Small intestine (tissue), 7 donors: Measurements from ENCODE around the gene FNDC3A. TPM values are rescaled to one million over a fixed set of nuclear protein-coding genes. Genes with fewer than 3 reads are reported as not detected.

Experiments
- DNase-seq, 2 donors: peaks; one replicate each; pipeline versions ENCODE4 v3.0.0 to v3.0.0-alpha.2; 2013
- FAIRE-seq: peaks from 2 replicates; lab custom pipeline; 2012; peaks lifted over from hg19 to GRCh38; lab: Jason Lieb, UNC
- H3K27ac ChIP-seq, 3 donors: one replicate each; pipeline ENCODE4 v1.5.1; 2013; ENCODE audit warnings: low read length in 2 of 3, mild to moderate bottlenecking in 2 of 3, control low read depth in 1 of 3, inconsistent platforms in 1 of 3, low read depth in 1 of 3, moderate library complexity in 1 of 3
- H3K27me3 ChIP-seq, 3 donors: one replicate each; pipeline ENCODE4 v1.6.1; 2013; ENCODE audit warnings: low read length in 3 of 3, inconsistent platforms in 1 of 3; ENCODE audit not compliant: control insufficient read depth in 3 of 3, insufficient read depth in 3 of 3
- H3K36me3 ChIP-seq, 3 donors: one replicate each; pipeline ENCODE4 v1.6.1; 2013; ENCODE audit warnings: low read length in 3 of 3, inconsistent platforms in 1 of 3, low read depth in 1 of 3, mild to moderate bottlenecking in 1 of 3, moderate library complexity in 1 of 3; ENCODE audit not compliant: control insufficient read depth in 3 of 3, insufficient read depth in 2 of 3
- H3K4me1 ChIP-seq, 3 donors: one replicate each; pipeline ENCODE4 v1.6.1; 2013; ENCODE audit warnings: low read length in 2 of 3, inconsistent platforms in 1 of 3, low read depth in 1 of 3, mild to moderate bottlenecking in 1 of 3, moderate library complexity in 1 of 3; ENCODE audit not compliant: control insufficient read depth in 3 of 3, insufficient read depth in 2 of 3
- H3K4me3 ChIP-seq, 3 donors: one replicate each; pipeline ENCODE4 v1.5.1; 2013; ENCODE audit warnings: low read length in 3 of 3, control low read depth in 1 of 3, inconsistent platforms in 1 of 3, low read depth in 1 of 3, mild to moderate bottlenecking in 1 of 3, moderate library complexity in 1 of 3
- H3K9me3 ChIP-seq, 2 donors: one replicate each; pipeline ENCODE4 v1.6.1; 2013; ENCODE audit warnings: low read depth in 1 of 2, low read length in 1 of 2; ENCODE audit not compliant: control insufficient read depth in 2 of 2, insufficient read depth in 1 of 2
- WGBS, 3 donors: extraction: QIAGEN DNeasy Blood & Tissue Kit; methylation state at CpG; one replicate each; pipeline ENCODE4 v1.1.7; 2013; 5-methylcytosine and 5-hydroxymethylcytosine counted together
- polyA plus RNA-seq, 4 donors: library from polyadenylated mRNA; stranded (reverse) in 3 of 4; unstranded in 1 of 4; fragments of 200-250 nt in 3 of 4; fragments of 120-200 nt in 1 of 4; gene quantifications; one replicate each; pipeline versions ENCODE4 v1.2.1 to v1.2.3, GENCODE V29; 2013
- donor health status: healthy with polysubstance abuse.
- donor health status: control.
- donor health status: control.
- donor health status: Bipolar disorder and iron deficiency.
- donor health status: healthy.

FNDC3A gene
- polyA plus RNA-seq, 4 donors = 18.4 to 60.1 (median 24.7) TPM

- H3K4me3 ChIP-seq = no peak overlapping the region
- FAIRE-seq (no peak), DNase-seq (no peak)
- no peaks in the 10 kb centered on the region for H3K27me3 ChIP-seq
- peaks cover 0 to 5% (median 0%) of the 10 kb centered on the region in 3 donors for H3K36me3 ChIP-seq
- no peaks in the 10 kb centered on the region for H3K9me3 ChIP-seq
- no peaks in the 10 kb centered on the region for H3K4me1 ChIP-seq
- no peak overlapping the region for H3K27ac ChIP-seq
- 81 to 94% (median 89%) methylated on average over 2 of the region's 2 CpGs for whole genome bisulfite sequencing, 3 donors
These were observed 54.5 kb downstream of the FNDC3A start for GRCh38 chr13:49030213-49030612.

- no peak overlapping the region for H3K4me3 ChIP-seq
- no peak for DNase-seq
- H3K27ac ChIP-seq = no peak overlapping the region
- H3K9me3 ChIP-seq = no peaks in the 10 kb centered on the region
- no peaks in the 10 kb centered on the region for H3K4me1 ChIP-seq
- 98% methylated on average over 3 of the region's 3 CpGs for WGBS, 3 donors
- no peak for FAIRE-seq
- peaks cover 0 to 11% (median 0%) of the 10 kb centered on the region in 3 donors for H3K36me3 ChIP-seq
- H3K27me3 ChIP-seq = no peaks in the 10 kb centered on the region
These were observed 65.2 kb downstream of the FNDC3A start for GRCh38 chr13:49040872-49041271.

- Histone ChIP-seq H3K27ac (no peak overlapping the region), H3K36me3 (peaks cover 0 to 11% (median 0%) of the 10 kb centered on the region in 3 donors), H3K4me3 (no peak overlapping the region), H3K4me1 (no peaks in the 10 kb centered on the region), H3K9me3 (no peaks in the 10 kb centered on the region), H3K27me3 (no peaks in the 10 kb centered on the region)
- FAIRE-seq (no peak), DNase-seq (no peak)
- 94 to 97% (median 95%) methylated on average over 2 of the region's 2 CpGs for whole genome bisulfite sequencing, 3 donors
These were observed 66.8 kb downstream of the FNDC3A start for GRCh38 chr13:49042476-49042875.

- Histone ChIP-seq H3K9me3 (no peaks in the 10 kb centered on the region), H3K4me3 (no peak overlapping the region), H3K27me3 (no peaks in the 10 kb centered on the region), H3K4me1 (no peaks in the 10 kb centered on the region), H3K27ac (no peak overlapping the region), H3K36me3 (peaks cover 0 to 9% (median 0%) of the 10 kb centered on the region in 3 donors)
- WGBS, 3 donors = 66 to 74% (median 67%) methylated on average over 3 of the region's 3 CpGs
- FAIRE-seq (no peak), DNase-seq (no peak)
These were observed 68.3 kb downstream of the FNDC3A start for GRCh38 chr13:49044008-49044407.

- Histone ChIP-seq H3K27ac (no peak overlapping the region), H3K27me3 (no peaks in the 10 kb centered on the region), H3K4me1 (no peaks in the 10 kb centered on the region), H3K4me3 (no peak overlapping the region), H3K36me3 (peaks cover 0 to 6% (median 0%) of the 10 kb centered on the region in 3 donors), H3K9me3 (peaks cover 0 to 3% of the 10 kb centered on the region in 2 donors)
- DNase-seq = no peak
- FAIRE-seq = no peak
- WGBS, 3 donors = 94 to 98% (median 98%) methylated on average over 2 of the region's 2 CpGs
These were observed 69.1 kb downstream of the FNDC3A start for GRCh38 chr13:49044836-49045235.

- Histone ChIP-seq H3K4me1 (no peaks in the 10 kb centered on the region), H3K4me3 (no peak overlapping the region), H3K27me3 (no peaks in the 10 kb centered on the region), H3K9me3 (peaks cover 0 to 4% of the 10 kb centered on the region in 2 donors), H3K27ac (no peak overlapping the region), H3K36me3 (peaks cover 0 to 6% (median 0%) of the 10 kb centered on the region in 3 donors)
- 72 to 90% (median 88%) methylated on average over 2 of the region's 2 CpGs for WGBS, 3 donors
- DNase-seq (no peak), FAIRE-seq (no peak)
These were observed 70.3 kb downstream of the FNDC3A start for GRCh38 chr13:49046002-49046401.

- no peak overlapping the region for H3K4me3 ChIP-seq
- 92 to 96% (median 95%) methylated on average over 2 of the region's 2 CpGs for WGBS, 3 donors
- FAIRE-seq (no peak), DNase-seq (no peak)
- H3K9me3 ChIP-seq = peaks cover 0 to 4% of the 10 kb centered on the region in 2 donors
- no peaks in the 10 kb centered on the region for H3K27me3 ChIP-seq
- H3K36me3 ChIP-seq = peaks cover 0 to 6% (median 0%) of the 10 kb centered on the region in 3 donors
- H3K27ac ChIP-seq = no peak overlapping the region
- H3K4me1 ChIP-seq = no peaks in the 10 kb centered on the region
These were observed 70.8 kb downstream of the FNDC3A start for GRCh38 chr13:49046519-49046918.

- peaks cover 0 to 4% of the 10 kb centered on the region in 2 donors for H3K9me3 ChIP-seq
These were observed 77.1 kb downstream of the FNDC3A start for GRCh38 chr13:49052813-49053212.

GRCh38 chr13:49053215-49053614, 77.5 kb downstream of the FNDC3A start:
- FAIRE-seq = no peak

More at GRCh38 chr13:49052813-49053212, 77.1 kb downstream of the FNDC3A start:
- 91 to 100% (median 96%) methylated on average over 6 of the region's 6 CpGs for WGBS, 3 donors
- Histone ChIP-seq H3K27ac (no peak overlapping the region), H3K27me3 (no peaks in the 10 kb centered on the region), H3K4me3 (no peak overlapping the region), H3K4me1 (no peaks in the 10 kb centered on the region), H3K36me3 (peaks cover 0 to 14% (median 0%) of the 10 kb centered on the region in 3 donors)
- DNase-seq (no peak), FAIRE-seq (no peak)

More at GRCh38 chr13:49053215-49053614, 77.5 kb downstream of the FNDC3A start:
- H3K9me3 ChIP-seq = peaks cover 0 to 4% of the 10 kb centered on the region in 2 donors
- H3K36me3 ChIP-seq = peaks cover 0 to 14% (median 0%) of the 10 kb centered on the region in 3 donors
- no peak overlapping the region for H3K27ac ChIP-seq
- WGBS, 3 donors = 94 to 100% (median 100%) methylated on average over 1 of the region's 1 CpG
- no peak overlapping the region for H3K4me3 ChIP-seq
- H3K27me3 ChIP-seq = no peaks in the 10 kb centered on the region
- H3K4me1 ChIP-seq = no peaks in the 10 kb centered on the region
- DNase-seq = no peak
